ENCODE measurements around the gene CHCHD6.

CHCHD6 gene

GRCh38 chr3:126994661-126995245 lies 290.7 kb downstream of the CHCHD6 start:
- DNase-seq (ENCODE audit: low read depth) = no peak

- DNase-seq (ENCODE audit: low read depth) = no peak
These were observed 291.3 kb downstream of the CHCHD6 start for GRCh38 chr3:126995254-126995780.

GRCh38 chr3:126995926-126996512 lies 292.0 kb downstream of the CHCHD6 start:
- no peak for DNase-seq (ENCODE audit: low read depth)

- no peak for DNase-seq (ENCODE audit: low read depth)
These were observed 292.9 kb downstream of the CHCHD6 start for GRCh38 chr3:126996905-126997304.

- DNase-seq (ENCODE audit: low read depth) = no peak
These were observed 293.5 kb downstream of the CHCHD6 start for GRCh38 chr3:126997455-126998038.

- DNase-seq (ENCODE audit: low read depth) = no peak
These were observed 294.3 kb downstream of the CHCHD6 start for GRCh38 chr3:126998320-126998719.

GRCh38 chr3:126998728-126999127 lies 294.7 kb downstream of the CHCHD6 start:
- no peak for DNase-seq (ENCODE audit: low read depth)

GRCh38 chr3:126999383-126999782 lies 295.3 kb downstream of the CHCHD6 start:
- DNase-seq (ENCODE audit: low read depth) = no peak

GRCh38 chr3:127000119-127000518 lies 296.1 kb downstream of the CHCHD6 start:
- DNase-seq (ENCODE audit: low read depth) = no peak

- no peak for DNase-seq (ENCODE audit: low read depth)
These were observed 296.7 kb downstream of the CHCHD6 start for GRCh38 chr3:127000761-127001160.

GRCh38 chr3:127001486-127002194 lies 297.6 kb downstream of the CHCHD6 start:
- DNase-seq (ENCODE audit: low read depth) = no peak

GRCh38 chr3:127002195-127003174 lies 298.4 kb downstream of the CHCHD6 start:
- DNase-seq (ENCODE audit: low read depth) = no peak

GRCh38 chr3:127003175-127003555 lies 299.1 kb downstream of the CHCHD6 start:
- no peak for DNase-seq (ENCODE audit: low read depth)

GRCh38 chr3:127003601-127004280 lies 299.7 kb downstream of the CHCHD6 start:
- DNase-seq (ENCODE audit: low read depth) = no peak

GRCh38 chr3:127004641-127005397 lies 300.8 kb downstream of the CHCHD6 start:
- no peak for DNase-seq (ENCODE audit: low read depth)

- no peak for DNase-seq (ENCODE audit: low read depth)
These were observed 301.9 kb downstream of the CHCHD6 start for GRCh38 chr3:127005864-127006500.

- no peak for DNase-seq (ENCODE audit: low read depth)
These were observed 302.9 kb downstream of the CHCHD6 start for GRCh38 chr3:127006781-127007436.

GRCh38 chr3:127008236-127008635 lies 304.2 kb downstream of the CHCHD6 start:
- DNase-seq (ENCODE audit: low read depth) = no peak

GRCh38 chr3:127009531-127009930 lies 305.5 kb downstream of the CHCHD6 start:
- DNase-seq (ENCODE audit: low read depth) = no peak
